T-cell (primary cell): ENCODE data around the gene RUNX3. TPM values are rescaled to one million over a fixed set of nuclear protein-coding genes. Genes with fewer than 3 reads are reported as not detected.

Experiments used
- ATAC-seq, 4 experiments: fragments of 200-7000 bp in 3 of 4; fragments of 150-1000 bp in 1 of 4; cut with Tn5 transposase; replicated peaks in 1 of 4; 1 replicate in 3 of 4; 2 replicates in 1 of 4; pipeline ENCODE4 v1.10.0; 2021; ENCODE audit warnings: moderate library complexity in 3 of 4, mild to moderate bottlenecking in 2 of 4, moderate number of reproducible peaks in 1 of 4
- CTCF ChIA-PET, 2 donors: fragments of 300-600 bp; sonication (Branson Sonifier 250); formaldehyde crosslinking; loops; one replicate each; lab custom pipeline; 2022; ENCODE audit warnings: antibody characterized with exemption in 2 of 2; lab: Charles Lee
- POLR2A ChIA-PET, 2 donors: fragments of 300-600 bp; sonication (Branson Sonifier 250); formaldehyde crosslinking; loops; one replicate each; lab custom pipeline; 2022; ENCODE audit warnings: antibody characterized with exemption in 2 of 2; lab: Charles Lee
- DNase-seq, 35 experiments: peaks; one replicate each; pipeline versions ENCODE4 v3.0.0 to v3.0.0-alpha.2; 2013 to 2023
- H3K27ac ChIP-seq: one replicate; pipeline ENCODE4 v1.5.1; 2013; ENCODE audit warnings: low read length
- H3K27me3 ChIP-seq, 2 experiments: replicated peaks in 1 of 2; 1 replicate in 1 of 2; 2 replicates in 1 of 2; pipeline versions ENCODE4 v1.6.1 to v1.7.0; 2013; ENCODE audit warnings: low read length in 1 of 2, mixed read lengths in 1 of 2; ENCODE audit not compliant: control insufficient read depth in 2 of 2, insufficient read depth in 2 of 2; ENCODE audit errors: extremely low read depth in 1 of 2
- H3K36me3 ChIP-seq, 2 donors: 1 replicate in 1 of 2; 2 replicates in 1 of 2; pipeline versions ENCODE4 v1.6.1 to v1.7.0; 2013; ENCODE audit warnings: low read length in 1 of 2; ENCODE audit not compliant: control insufficient read depth in 2 of 2, insufficient read depth in 1 of 2; ENCODE audit errors: extremely low read depth in 1 of 2
- H3K4me1 ChIP-seq, 2 experiments: 1 replicate in 1 of 2; 2 replicates in 1 of 2; pipeline versions ENCODE4 v1.6.1 to v1.7.0; 2013; ENCODE audit warnings: low read length in 2 of 2, mixed read lengths in 1 of 2; ENCODE audit not compliant: insufficient read depth in 2 of 2, control insufficient read depth in 1 of 2; ENCODE audit errors: extremely low read depth in 1 of 2
- H3K4me3 ChIP-seq, 2 donors: 1 replicate in 1 of 2; 2 replicates in 1 of 2; pipeline versions ENCODE4 v1.5.1 to v1.7.0; 2013; ENCODE audit warnings: mild to moderate bottlenecking in 2 of 2, low read length in 1 of 2, moderate library complexity in 1 of 2; ENCODE audit not compliant: control insufficient read depth in 1 of 2; ENCODE audit errors: extremely low read depth in 1 of 2
- H3K9me3 ChIP-seq: 2 replicates; pipeline ENCODE4 v1.7.0; 2013
- H3K27ac Mint-ChIP-seq, 2 donors: one replicate each; pipeline ENCODE4 v1.8.0; 2020 to 2021; ENCODE audit warnings: mild to moderate bottlenecking in 2 of 2, mixed read lengths in 2 of 2
- H3K27me3 Mint-ChIP-seq, 2 donors: one replicate each; pipeline ENCODE4 v1.8.0; 2021 to 2022; ENCODE audit warnings: mixed read lengths in 2 of 2
- H3K36me3 Mint-ChIP-seq: one replicate; pipeline ENCODE4 v1.8.0; 2021; ENCODE audit warnings: mixed read lengths
- H3K4me1 Mint-ChIP-seq, 3 donors: one replicate each; pipeline ENCODE4 v1.8.0; 2020 to 2022; ENCODE audit warnings: mixed read lengths in 3 of 3, mild to moderate bottlenecking in 1 of 3
- H3K4me3 Mint-ChIP-seq, 3 donors: one replicate each; pipeline ENCODE4 v1.8.0; 2020 to 2022; ENCODE audit warnings: mild to moderate bottlenecking in 3 of 3, mixed read lengths in 3 of 3, moderate library complexity in 3 of 3
- H3K9me3 Mint-ChIP-seq, 3 donors: one replicate each; pipeline ENCODE4 v1.8.0; 2020 to 2022; ENCODE audit warnings: mixed read lengths in 3 of 3
- WGBS: methylation state at CpG from one replicate; pipeline ENCODE4 v1.1.5; 2013; ENCODE audit warnings: missing lambda C conversion rate; ENCODE audit not compliant: insufficient coverage; 5-methylcytosine and 5-hydroxymethylcytosine counted together
- total RNA-seq, 35 experiments: library from RNA in 6 of 35; stranded (reverse) in 6 of 35; fragments of 120-200 nt in 1 of 35; gene quantifications; one replicate each; pipeline versions ENCODE4 v1.2.1 to v1.2.4 and lab custom pipeline; 2013 to 2026

RUNX3 gene
- total RNA-seq, 5 donors from 2014 or later (not counting 1 experiment from before 2014, with no cell fraction given) = 140 to 220 (median 145) TPM

- H3K4me3 Mint-ChIP-seq = peak overlapping the region; percentile 96 to 98 (median 98)
- H3K4me3 ChIP-seq = peak overlapping the region; percentile 87 to 97
- no peaks in the 10 kb centered on the region for H3K27me3 ChIP-seq
- peaks cover 34% of the 10 kb centered on the region for H3K36me3 Mint-ChIP-seq
- no peaks in the 10 kb centered on the region for H3K9me3 ChIP-seq
- ChIA-PET POLR2A (interaction anchor here (0.7 to 10.4 kb wide), 4 partner anchors 13 to 110 kb away, joined by 3 to 91 read pairs (median 4); no protein-coding TSS in a partner anchor), CTCF (interaction anchor here in 1 of 2 donors (0.6 to 1.2 kb wide), 5 partner anchors 16 to 179 kb away, joined by 3 to 5 read pairs (median 4); no protein-coding TSS in a partner anchor)
- H3K4me1 ChIP-seq = peaks cover 43 to 79% of the 10 kb centered on the region in 2 experiments
- 25% methylated on average over 9 of the region's 15 CpGs for WGBS
- no peaks in the 10 kb centered on the region for H3K27me3 Mint-ChIP-seq
- H3K4me1 Mint-ChIP-seq = peaks cover 56 to 71% (median 66%) of the 10 kb centered on the region in 3 donors
- no peaks in the 10 kb centered on the region for H3K9me3 Mint-ChIP-seq
- DNase-seq = peak in 2 of 35 experiments; percentile 22 to 46
- peaks cover 8 to 50% of the 10 kb centered on the region in 2 donors for H3K36me3 ChIP-seq
- peak overlapping the region; percentile 96 for H3K27ac ChIP-seq
- peak overlapping the region; percentile 89 to 96 for H3K27ac Mint-ChIP-seq
- ATAC-seq = no peak
Measured at GRCh38 chr1:24926563-24927249, 3.4 kb downstream of the RUNX3 start.

GRCh38 chr1:24925963-24926362 lies 4.1 kb downstream of the RUNX3 start:
- H3K36me3 ChIP-seq = peaks cover 15 to 57% of the 10 kb centered on the region in 2 donors
- CTCF ChIA-PET = interaction anchor here (0.6 to 2.0 kb wide), 4 partner anchors 15 to 278 kb away, joined by 3 to 11 read pairs (median 4); no protein-coding TSS in a partner anchor
- no peaks in the 10 kb centered on the region for H3K27me3 Mint-ChIP-seq
- no peaks in the 10 kb centered on the region for H3K9me3 Mint-ChIP-seq
- H3K9me3 ChIP-seq = no peaks in the 10 kb centered on the region
- peak in 1 of 35 experiments; percentile 20 for DNase-seq
- WGBS = 40% methylated on average over 1 of the region's 10 CpGs
- peaks cover 59 to 73% (median 68%) of the 10 kb centered on the region in 3 donors for H3K4me1 Mint-ChIP-seq
- peaks cover 34% of the 10 kb centered on the region for H3K36me3 Mint-ChIP-seq
- H3K27me3 ChIP-seq = no peaks in the 10 kb centered on the region
- H3K4me3 Mint-ChIP-seq = peak overlapping the region; percentile 96 to 98 (median 98)
- H3K27ac ChIP-seq = peak overlapping the region; percentile 96
- H3K4me3 ChIP-seq = peak overlapping the region; percentile 42 to 97
- ATAC-seq = no peak
- POLR2A ChIA-PET = interaction anchor here (1.0 to 10.4 kb wide), 2 partner anchors 13 to 15 kb away, joined by 3 to 91 read pairs; no protein-coding TSS in a partner anchor
- H3K4me1 ChIP-seq = peaks cover 43 to 79% of the 10 kb centered on the region in 2 experiments
- H3K27ac Mint-ChIP-seq = peak overlapping the region; percentile 89 to 96

- ChIA-PET POLR2A (interaction anchor here in 1 of 2 donors (10.4 kb wide), 1 partner anchor 12 kb away, joined by 91 read pairs; no protein-coding TSS in a partner anchor), CTCF (interaction anchor here (0.6 to 2.0 kb wide), 4 partner anchors 14 to 279 kb away, joined by 3 to 11 read pairs (median 4); no protein-coding TSS in a partner anchor)
- peak overlapping the region; percentile 42 to 97 for H3K4me3 ChIP-seq
- peaks cover 23 to 64% of the 10 kb centered on the region in 2 donors for H3K36me3 ChIP-seq
- H3K27me3 Mint-ChIP-seq = no peaks in the 10 kb centered on the region
- DNase-seq (peak; percentile 43 to 95 (median 85)), ATAC-seq (peak; percentile 39 to 75 (median 43))
- H3K4me3 Mint-ChIP-seq = peak overlapping the region; percentile 96 to 98 (median 98)
- no peaks in the 10 kb centered on the region for H3K9me3 Mint-ChIP-seq
- H3K9me3 ChIP-seq = no peaks in the 10 kb centered on the region
- WGBS = 0% methylated on average over 6 of the region's 10 CpGs
- peak overlapping the region; percentile 96 for H3K27ac ChIP-seq
- H3K36me3 Mint-ChIP-seq = peaks cover 40% of the 10 kb centered on the region
- H3K27me3 ChIP-seq = no peaks in the 10 kb centered on the region
- peak overlapping the region; percentile 89 to 96 for H3K27ac Mint-ChIP-seq
- peaks cover 41 to 79% of the 10 kb centered on the region in 2 experiments for H3K4me1 ChIP-seq
- H3K4me1 Mint-ChIP-seq = peaks cover 59 to 74% (median 69%) of the 10 kb centered on the region in 3 donors
Measured at GRCh38 chr1:24925082-24925779, 4.8 kb downstream of the RUNX3 start.

- H3K9me3 ChIP-seq = no peaks in the 10 kb centered on the region
- Mint-ChIP-seq H3K4me1 (peaks cover 61 to 89% (median 81%) of the 10 kb centered on the region in 3 donors), H3K36me3 (peaks cover 50% of the 10 kb centered on the region), H3K9me3 (no peaks in the 10 kb centered on the region), H3K27me3 (no peaks in the 10 kb centered on the region), H3K4me3 (peak overlapping the region; percentile 37 to 98 (median 54)), H3K27ac (peak overlapping the region; percentile 84 to 86)
- H3K36me3 ChIP-seq = peaks cover 23 to 81% of the 10 kb centered on the region in 2 donors
- H3K27me3 ChIP-seq = no peaks in the 10 kb centered on the region
- DNase-seq (peak in 17 of 35 experiments; percentile 25 to 63 (median 44)), ATAC-seq (no peak)
- H3K27ac ChIP-seq = peak overlapping the region; percentile 96
- peaks cover 41 to 93% of the 10 kb centered on the region in 2 experiments for H3K4me1 ChIP-seq
- 49% methylated on average over 6 of the region's 15 CpGs for WGBS
- POLR2A ChIA-PET = interaction anchor here (0.5 to 10.4 kb wide), 6 partner anchors 11 to 1992 kb away, joined by 3 to 91 read pairs (median 5); no protein-coding TSS in a partner anchor
- CTCF ChIA-PET = interaction anchor here in 1 of 2 donors (0.6 kb wide), 1 partner anchor 19 kb away, joined by 3 read pairs; no protein-coding TSS in a partner anchor
- peak overlapping the region in 1 of 2 donors; percentile 22 for H3K4me3 ChIP-seq
Measured at GRCh38 chr1:24923485-24924113, 6.5 kb downstream of the RUNX3 start.

GRCh38 chr1:24921938-24922662 lies 8.0 kb downstream of the RUNX3 start:
- CTCF ChIA-PET = interaction anchor here in 1 of 2 donors (0.6 kb wide), 2 partner anchors 106 to 114 kb away, joined by 3 to 4 read pairs; no protein-coding TSS in a partner anchor

More at GRCh38 chr1:24921938-24922662, 8.0 kb downstream of the RUNX3 start:
- Histone ChIP-seq H3K4me1 (peaks cover 30 to 97% of the 10 kb centered on the region in 2 experiments), H3K9me3 (no peaks in the 10 kb centered on the region), H3K36me3 (peaks cover 23 to 91% of the 10 kb centered on the region in 2 donors), H3K27me3 (no peaks in the 10 kb centered on the region), H3K27ac (peak overlapping the region; percentile 96), H3K4me3 (no peak overlapping the region)
- H3K4me1 Mint-ChIP-seq = peaks cover 60 to 93% (median 87%) of the 10 kb centered on the region in 3 donors
- POLR2A ChIA-PET = interaction anchor here (0.6 to 10.4 kb wide), 5 partner anchors 8 to 309 kb away, joined by 3 to 91 read pairs (median 5); no protein-coding TSS in a partner anchor
- peak overlapping the region; percentile 88 to 91 for H3K27ac Mint-ChIP-seq
- DNase-seq (peak in 16 of 35 experiments; percentile 33 to 81 (median 49)), ATAC-seq (peak in 1 of 4 experiments; percentile 32)
- no peaks in the 10 kb centered on the region for H3K27me3 Mint-ChIP-seq
- peaks cover 57% of the 10 kb centered on the region for H3K36me3 Mint-ChIP-seq
- H3K9me3 Mint-ChIP-seq = no peaks in the 10 kb centered on the region
- 18% methylated on average over 4 of the region's 9 CpGs for WGBS
- H3K4me3 Mint-ChIP-seq = peak overlapping the region; percentile 41 to 98 (median 60)
